ENCODE measurements around the gene NIPAL4. TPM values are rescaled to one million over a fixed set of nuclear protein-coding genes. Genes with fewer than 3 reads are reported as not detected.

The NIPAL4 gene
- polyA plus RNA-seq, 2 of the 4 experiments (the other 2 are of a cell fraction) = 8.6 to 8.9 TPM

- TF ChIP-seq JUN (IDR thresholded peaks at IDR 0.05) (no peak), RARB (CRISPR knock-in tag; IDR thresholded peaks at IDR 0.05) (no peak), ZNF302 (CRISPR knock-in tag; IDR thresholded peaks at IDR 0.05) (no peak), CHD2 (IDR thresholded peaks at IDR 0.05; ENCODE audit: low read length, partially characterized antibody) (no peak)
These were observed 32.9 kb downstream of the NIPAL4 start (continued) for GRCh38 chr5:157492886-157493285.

- WGBS (ENCODE audit: missing lambda C conversion rate) = 77% methylated on average over 5 of the region's 5 CpGs
- no peaks in the 10 kb centered on the region for H3K9me3 ChIP-seq
- no peak overlapping the region for H3K27ac ChIP-seq
- POLR2A ChIA-PET = no interaction called here
- H3K4me1 ChIP-seq = no peaks in the 10 kb centered on the region
- FAIRE-seq (no peak), DNase-seq (ENCODE audit: low read depth in 1 of 2, low spot score in 1 of 2) (no peak), ATAC-seq (no peak; a peak in 1 of 6 replicates)
- H3K4me2 ChIP-seq = no peak overlapping the region
- TF ChIP-seq NFE2L2 (conservative IDR thresholded peaks at IDR 0.05; ENCODE audit: low read length) (no peak), CEBPB (IDR thresholded peaks at IDR 0.05) (no peak), ESRRA (IDR thresholded peaks at IDR 0.05; ENCODE audit: borderline replicate concordance, low read length) (no peak), MAX (IDR thresholded peaks at IDR 0.05) (no peak), CHD4 (IDR thresholded peaks at IDR 0.05; ENCODE audit: borderline replicate concordance) (no peak), HOXB5 (CRISPR knock-in tag; IDR thresholded peaks at IDR 0.05) (no peak), ZSCAN20 (CRISPR knock-in tag; IDR thresholded peaks at IDR 0.05) (no peak), JUN (IDR thresholded peaks at IDR 0.05) (no peak), MAZ (IDR thresholded peaks at IDR 0.05; ENCODE audit: borderline replicate concordance, low read depth, low read length) (no peak), RARB (CRISPR knock-in tag; IDR thresholded peaks at IDR 0.05) (no peak), BCL3 (IDR thresholded peaks at IDR 0.05) (no peak), RNF2 (IDR thresholded peaks at IDR 0.05; ENCODE audit: borderline replicate concordance, low read depth) (no peak), HDAC2 (IDR thresholded peaks at IDR 0.05) (no peak), FOXS1 (CRISPR knock-in tag; IDR thresholded peaks at IDR 0.05) (no peak), NR3C1 (IDR thresholded peaks at IDR 0.05) (no peak), FOSB (CRISPR knock-in tag; IDR thresholded peaks at IDR 0.05) (no peak), ELK1 (IDR thresholded peaks at IDR 0.05; ENCODE audit: low read depth, low read length) (no peak), JUNB (IDR thresholded peaks at IDR 0.05) (no peak), SREBF2 (IDR thresholded peaks at IDR 0.05) (no peak)
- H3K4me3 ChIP-seq = no peak overlapping the region
- CTCF ChIA-PET = interaction anchor here (0.7 kb wide), 1 partner anchor 13 kb away, joined by 3 read pairs; no protein-coding TSS in a partner anchor
These were observed 34.3 kb downstream of the NIPAL4 start for GRCh38 chr5:157494178-157494832.

GRCh38 chr5:157496864-157497263 is 36.9 kb downstream of the NIPAL4 start:
- Histone ChIP-seq H3K4me3 (no peak overlapping the region), H3K4me1 (no peaks in the 10 kb centered on the region), H3K27ac (no peak overlapping the region), H3K4me2 (no peak overlapping the region), H3K9me3 (no peaks in the 10 kb centered on the region)
- DNase-seq (ENCODE audit: low read depth in 1 of 2, low spot score in 1 of 2) = no peak
- no peak for ATAC-seq
- no peak for FAIRE-seq
- WGBS (ENCODE audit: missing lambda C conversion rate) = 90% methylated on average over 8 of the region's 8 CpGs
- TF ChIP-seq MAX (IDR thresholded peaks at IDR 0.05) = no peak
- TF ChIP-seq HOXA7 (CRISPR knock-in tag; IDR thresholded peaks at IDR 0.05) = no peak
- TF ChIP-seq FOXS1 (CRISPR knock-in tag; IDR thresholded peaks at IDR 0.05) = no peak
- no peak for TF ChIP-seq FOSL2 (IDR thresholded peaks at IDR 0.05)
- TF ChIP-seq FOSL2 (CRISPR knock-in tag; IDR thresholded peaks at IDR 0.05) = no peak
- no peak for TF ChIP-seq RARB (CRISPR knock-in tag; IDR thresholded peaks at IDR 0.05)
- TF ChIP-seq ATOH8 (CRISPR knock-in tag; IDR thresholded peaks at IDR 0.05; ENCODE audit: low read depth) = no peak
- no peak for TF ChIP-seq EP300 (IDR thresholded peaks at IDR 0.05)
- no peak for TF ChIP-seq REST (IDR thresholded peaks at IDR 0.05)
- TF ChIP-seq HOXB5 (CRISPR knock-in tag; IDR thresholded peaks at IDR 0.05) = no peak
- TF ChIP-seq ELK1 (IDR thresholded peaks at IDR 0.05; ENCODE audit: low read depth, low read length) = no peak
- TF ChIP-seq ZNF302 (CRISPR knock-in tag; IDR thresholded peaks at IDR 0.05) = no peak
- TF ChIP-seq NR3C1 (IDR thresholded peaks at IDR 0.05) = no peak
- CTCF ChIA-PET = interaction anchor here (1.0 to 1.5 kb wide), 2 partner anchors 172 to 247 kb away, joined by 3 to 4 read pairs; partner anchors contain the start of gene LSM11
- POLR2A ChIA-PET = no interaction called here

Data from A549 (cell line).